22Rv1 (cell line): ENCODE data around the gene KIF3A.

Experiments used
- ZFX ChIP-seq: fragments of 450-650 bp; IDR thresholded peaks from 2 replicates; pipeline ENCODE4 v1.6.1; 2017; ENCODE audit warnings: antibody characterized with exemption, borderline replicate concordance
- TF ChIP-seq, protein P1 (sequence below): fragments of 450-650 bp; IDR thresholded peaks from 2 replicates; pipeline ENCODE4 v1.5.1; 2017; ENCODE audit warnings: mild to moderate bottlenecking

DNA sequence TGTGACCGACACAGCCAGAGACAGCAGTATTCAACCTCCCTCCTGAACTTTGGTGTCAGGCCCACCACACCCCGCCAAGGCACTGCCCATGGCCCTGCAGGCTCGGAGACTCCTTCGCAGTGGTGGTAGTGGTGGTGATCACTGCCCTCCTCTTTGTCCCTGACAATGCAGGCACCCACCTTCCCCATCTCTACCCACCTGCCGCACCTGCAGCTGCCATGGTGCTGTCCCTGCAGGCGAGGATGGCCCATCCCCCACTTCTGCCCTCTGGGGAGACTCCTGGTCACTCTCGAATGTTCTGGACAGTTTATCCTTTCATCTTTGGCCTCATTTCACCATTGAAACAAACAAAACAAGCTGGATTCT, 67.9 kb downstream of the KIF3A start:
- TF ChIP-seq, protein P1, sequence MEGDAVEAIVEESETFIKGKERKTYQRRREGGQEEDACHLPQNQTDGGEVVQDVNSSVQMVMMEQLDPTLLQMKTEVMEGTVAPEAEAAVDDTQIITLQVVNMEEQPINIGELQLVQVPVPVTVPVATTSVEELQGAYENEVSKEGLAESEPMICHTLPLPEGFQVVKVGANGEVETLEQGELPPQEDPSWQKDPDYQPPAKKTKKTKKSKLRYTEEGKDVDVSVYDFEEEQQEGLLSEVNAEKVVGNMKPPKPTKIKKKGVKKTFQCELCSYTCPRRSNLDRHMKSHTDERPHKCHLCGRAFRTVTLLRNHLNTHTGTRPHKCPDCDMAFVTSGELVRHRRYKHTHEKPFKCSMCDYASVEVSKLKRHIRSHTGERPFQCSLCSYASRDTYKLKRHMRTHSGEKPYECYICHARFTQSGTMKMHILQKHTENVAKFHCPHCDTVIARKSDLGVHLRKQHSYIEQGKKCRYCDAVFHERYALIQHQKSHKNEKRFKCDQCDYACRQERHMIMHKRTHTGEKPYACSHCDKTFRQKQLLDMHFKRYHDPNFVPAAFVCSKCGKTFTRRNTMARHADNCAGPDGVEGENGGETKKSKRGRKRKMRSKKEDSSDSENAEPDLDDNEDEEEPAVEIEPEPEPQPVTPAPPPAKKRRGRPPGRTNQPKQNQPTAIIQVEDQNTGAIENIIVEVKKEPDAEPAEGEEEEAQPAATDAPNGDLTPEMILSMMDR = no peak
- no peak for TF ChIP-seq ZFX
